Loucy (cell line): Measurements from ENCODE around the gene SULT1B1.
A peak's percentile ranks its signal among the peaks of the same experiment; 100 is the strongest.

Source experiments
- H2AFZ ChIP-seq: fragments of 200-600 bp; sonication (generic); 2 replicates; pipeline ENCODE4 v1.6.0; 2016; ENCODE audit warnings: antibody characterized with exemption, mild to moderate bottlenecking, low read length, moderate library complexity
- H3F3A ChIP-seq: fragments of 200-600 bp; 2 replicates; pipeline ENCODE4 v1.6.0; 2016; ENCODE audit warnings: antibody characterized with exemption, low read depth, mild to moderate bottlenecking
- H3K27me3 ChIP-seq: fragments of 200-600 bp; sonication (generic); 2 replicates; pipeline ENCODE4 v1.6.1; 2014; ENCODE audit warnings: low read length, mild to moderate bottlenecking; ENCODE audit not compliant: insufficient read depth, poor library complexity, severe bottlenecking
- H3K36me3 ChIP-seq: fragments of 200-600 bp; sonication (generic); 2 replicates; pipeline ENCODE4 v1.6.1; 2016; ENCODE audit warnings: low read length; ENCODE audit not compliant: insufficient read depth
- H3K4me1 ChIP-seq: fragments of 200-600 bp; sonication (generic); 2 replicates; pipeline ENCODE4 v1.5.1; 2014; ENCODE audit warnings: low read length, mild to moderate bottlenecking; ENCODE audit not compliant: insufficient read depth, poor library complexity, severe bottlenecking
- H3K4me2 ChIP-seq: fragments of 200-600 bp; sonication (generic); 2 replicates; pipeline ENCODE4 v1.6.0; 2014; ENCODE audit warnings: antibody characterized with exemption, low read length, low read depth, mild to moderate bottlenecking; ENCODE audit not compliant: poor library complexity, severe bottlenecking
- H3K4me3 ChIP-seq: fragments of 200-600 bp; sonication (generic); 2 replicates; pipeline ENCODE4 v1.5.1; 2014; ENCODE audit warnings: low read length, mild to moderate bottlenecking, mixed read lengths; ENCODE audit not compliant: poor library complexity, severe bottlenecking
- H3K79me2 ChIP-seq: fragments of 200-600 bp; sonication (generic); 2 replicates; pipeline ENCODE4 v1.6.1; 2014; ENCODE audit warnings: low read length; ENCODE audit not compliant: insufficient read depth
- H3K9ac ChIP-seq: fragments of 200-600 bp; sonication (generic); 2 replicates; pipeline ENCODE4 v1.6.0; 2014; ENCODE audit warnings: mild to moderate bottlenecking, low read depth, low read length, moderate library complexity; ENCODE audit not compliant: poor library complexity, severe bottlenecking
- H3K9me2 ChIP-seq: fragments of 200-600 bp; sonication (generic); replicated peaks from 2 replicates; pipeline ENCODE4 v1.6.1; 2016; ENCODE audit warnings: low read depth, low read length, mixed read lengths
- H3K9me3 ChIP-seq: fragments of 200-600 bp; sonication (generic); 2 replicates; pipeline ENCODE4 v1.6.1; 2014; ENCODE audit warnings: mild to moderate bottlenecking, antibody characterized with exemption, low read length, low read depth; ENCODE audit not compliant: insufficient read depth
- H4K20me1 ChIP-seq: fragments of 200-600 bp; sonication (generic); 2 replicates; pipeline ENCODE4 v1.6.0; 2014; ENCODE audit warnings: antibody characterized with exemption, low read length, mild to moderate bottlenecking; ENCODE audit not compliant: insufficient read depth, poor library complexity, severe bottlenecking
- EZH2phosphoT487 ChIP-seq: fragments of 200-600 bp; IDR thresholded peaks from 2 replicates; pipeline ENCODE4 v1.6.1; 2018; ENCODE audit warnings: antibody characterized with exemption, mild to moderate bottlenecking, moderate library complexity, borderline replicate concordance
- TF ChIP-seq, protein P1 (sequence below): fragments of 200-600 bp; sonication (generic); conservative IDR thresholded peaks from 2 replicates; pipeline ENCODE4 v1.5.1; 2014; ENCODE audit warnings: mild to moderate bottlenecking, antibody characterized with exemption, low read length

The SULT1B1 gene

DNA sequence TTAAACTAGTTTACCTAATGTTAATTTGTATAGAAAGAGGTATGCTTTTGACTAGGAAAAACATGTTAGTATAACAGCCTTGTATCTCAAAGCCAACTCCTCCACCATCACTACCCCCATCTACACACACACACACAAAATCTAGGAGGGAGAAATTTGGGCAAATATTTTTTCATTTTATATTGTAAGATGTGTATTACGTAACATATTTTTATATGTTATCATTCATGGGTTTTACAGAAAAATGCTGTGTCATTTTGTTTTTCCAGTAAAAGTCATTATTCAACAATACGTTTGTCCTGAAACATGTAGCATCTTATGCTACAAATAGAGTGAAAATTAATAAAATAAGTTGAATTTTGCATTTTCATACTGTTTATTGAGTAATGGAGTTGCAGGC, 3.0 kb downstream of the SULT1B1 start:
- H4K20me1 ChIP-seq: no peaks in the 10 kb centered on the region

DNA sequence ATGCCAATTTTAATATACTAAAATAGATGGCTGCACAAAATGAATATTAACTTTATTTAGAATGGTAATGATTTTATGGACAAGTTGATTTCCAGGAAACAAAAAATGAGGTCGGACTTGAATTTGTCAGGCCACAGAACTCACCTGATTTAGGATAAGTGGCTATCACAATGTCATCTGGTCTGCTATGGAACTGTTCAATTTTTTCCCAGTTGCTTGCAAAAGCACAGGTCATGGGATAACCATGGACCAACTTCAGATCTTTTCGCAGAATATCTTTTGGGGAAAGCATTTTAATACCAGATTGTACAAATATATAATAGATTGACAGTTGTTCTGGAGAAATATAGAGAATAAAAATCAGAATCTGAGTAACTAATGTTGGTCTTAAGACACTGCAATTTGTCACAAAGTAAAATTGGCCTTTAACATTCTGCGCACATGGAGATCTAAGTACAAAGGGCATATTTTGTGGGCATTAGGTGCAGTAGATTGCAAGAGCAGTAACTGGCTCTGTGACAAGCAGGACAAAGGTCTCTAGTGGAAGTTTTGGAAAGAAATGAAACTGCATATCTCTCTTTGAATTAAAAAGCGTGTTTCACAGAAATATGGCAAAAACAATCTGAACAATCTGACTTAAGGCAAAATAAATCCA, 5.4 kb downstream of the SULT1B1 start:
- H3K79me2 ChIP-seq: no peaks in the 10 kb centered on the region
- H4K20me1 ChIP-seq: no peaks in the 10 kb centered on the region
- H3K9me3 ChIP-seq: no peaks in the 10 kb centered on the region
- H3F3A ChIP-seq: no peaks in the 10 kb centered on the region
- H3K4me3 ChIP-seq: no peak overlapping the region
- no peaks in the 10 kb centered on the region for H3K36me3 ChIP-seq
- H3K4me1 ChIP-seq: peaks cover 4% of the 10 kb centered on the region
- TF ChIP-seq, protein P1, sequence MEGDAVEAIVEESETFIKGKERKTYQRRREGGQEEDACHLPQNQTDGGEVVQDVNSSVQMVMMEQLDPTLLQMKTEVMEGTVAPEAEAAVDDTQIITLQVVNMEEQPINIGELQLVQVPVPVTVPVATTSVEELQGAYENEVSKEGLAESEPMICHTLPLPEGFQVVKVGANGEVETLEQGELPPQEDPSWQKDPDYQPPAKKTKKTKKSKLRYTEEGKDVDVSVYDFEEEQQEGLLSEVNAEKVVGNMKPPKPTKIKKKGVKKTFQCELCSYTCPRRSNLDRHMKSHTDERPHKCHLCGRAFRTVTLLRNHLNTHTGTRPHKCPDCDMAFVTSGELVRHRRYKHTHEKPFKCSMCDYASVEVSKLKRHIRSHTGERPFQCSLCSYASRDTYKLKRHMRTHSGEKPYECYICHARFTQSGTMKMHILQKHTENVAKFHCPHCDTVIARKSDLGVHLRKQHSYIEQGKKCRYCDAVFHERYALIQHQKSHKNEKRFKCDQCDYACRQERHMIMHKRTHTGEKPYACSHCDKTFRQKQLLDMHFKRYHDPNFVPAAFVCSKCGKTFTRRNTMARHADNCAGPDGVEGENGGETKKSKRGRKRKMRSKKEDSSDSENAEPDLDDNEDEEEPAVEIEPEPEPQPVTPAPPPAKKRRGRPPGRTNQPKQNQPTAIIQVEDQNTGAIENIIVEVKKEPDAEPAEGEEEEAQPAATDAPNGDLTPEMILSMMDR: no peak
- TF ChIP-seq EZH2phosphoT487: no peak
- no peaks in the 10 kb centered on the region for H3K27me3 ChIP-seq
- H3K9ac ChIP-seq: no peak overlapping the region
- no peak overlapping the region for H3K4me2 ChIP-seq
- no peak overlapping the region for H2AFZ ChIP-seq
- no peaks in the 10 kb centered on the region for H3K9me2 ChIP-seq

More for the DNA sequence above, 3.0 kb downstream of the SULT1B1 start:
- Histone ChIP-seq H3K9me3 (no peaks in the 10 kb centered on the region), H3K79me2 (no peaks in the 10 kb centered on the region), H3K4me1 (peaks cover 12% of the 10 kb centered on the region), H3K36me3 (no peaks in the 10 kb centered on the region), H3K4me2 (no peak overlapping the region), H3K27me3 (no peaks in the 10 kb centered on the region), H3K4me3 (no peak overlapping the region), H3F3A (no peaks in the 10 kb centered on the region), H3K9ac (no peak overlapping the region), H2AFZ (0 out of 2 replicates have a peak overlapping the region, but pooled peaks have one; percentile 66), H3K9me2 (no peaks in the 10 kb centered on the region)
- TF ChIP-seq EZH2phosphoT487: no peak
- TF ChIP-seq, protein P1: no peak

DNA sequence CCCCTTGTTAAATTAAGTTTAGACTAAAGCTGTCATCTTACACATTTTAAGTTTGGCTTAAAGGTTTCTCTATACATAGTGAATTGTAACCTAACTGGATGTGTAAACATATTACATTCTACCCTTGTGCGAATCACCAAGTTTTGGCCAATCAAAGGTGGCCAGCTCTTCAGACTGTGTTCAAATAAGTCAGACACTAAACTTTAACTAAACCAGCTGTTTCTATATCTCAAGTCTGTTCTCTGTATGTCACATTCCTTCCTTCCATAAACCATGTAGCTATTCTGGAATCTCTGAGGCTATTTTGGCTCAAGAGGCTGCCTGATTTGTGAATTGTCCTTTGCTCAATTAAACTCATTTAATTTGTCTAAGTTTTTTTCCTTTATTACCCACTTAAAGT, 6.7 kb downstream of the SULT1B1 start:
- H3K36me3 ChIP-seq: no peaks in the 10 kb centered on the region
- no peaks in the 10 kb centered on the region for H3K9me3 ChIP-seq
- no peak overlapping the region for H3K4me2 ChIP-seq
- H3K4me3 ChIP-seq: no peak overlapping the region
- no peak overlapping the region for H2AFZ ChIP-seq
- TF ChIP-seq, protein P1: no peak
- TF ChIP-seq EZH2phosphoT487: no peak
- no peaks in the 10 kb centered on the region for H3F3A ChIP-seq
- no peaks in the 10 kb centered on the region for H3K9me2 ChIP-seq
- no peak overlapping the region for H3K9ac ChIP-seq
- H3K79me2 ChIP-seq: no peaks in the 10 kb centered on the region
- H3K4me1 ChIP-seq: no peaks in the 10 kb centered on the region
- no peaks in the 10 kb centered on the region for H4K20me1 ChIP-seq
- no peaks in the 10 kb centered on the region for H3K27me3 ChIP-seq
